Hepatic stellate cell (primary cell): Measurements from ENCODE around the gene POU2F3.

Experiments used
- DNase-seq: peaks from one replicate; pipeline ENCODE4 v3.0.0; 2011; ENCODE audit warnings: low spot score

The POU2F3 gene

GRCh38 chr11:120324932-120325810 lies 85.2 kb downstream of the POU2F3 start, which contains the start of gene TLCD5:
TSS of gene TLCD5 (plus strand) at chr11:120325299. CDS start at chr11:120327442, 2,143 bp downstream.
- DNase-seq = peak; percentile 60

- peak; percentile 54 for DNase-seq
Measured at GRCh38 chr11:120326228-120326627, 86.3 kb downstream of the POU2F3 start.

GRCh38 chr11:120326845-120327281 lies 86.9 kb downstream of the POU2F3 start:
- no peak for DNase-seq

GRCh38 chr11:120327311-120327710 lies 87.4 kb downstream of the POU2F3 start:
- no peak for DNase-seq

- DNase-seq = no peak
Measured at GRCh38 chr11:120329556-120329955, 89.6 kb downstream of the POU2F3 start.

GRCh38 chr11:120330045-120330444 lies 90.1 kb downstream of the POU2F3 start:
- DNase-seq = no peak

GRCh38 chr11:120331301-120331996 lies 91.5 kb downstream of the POU2F3 start:
- DNase-seq = peak; percentile 82

- DNase-seq = no peak
Measured at GRCh38 chr11:120332822-120333716, 93.1 kb downstream of the POU2F3 start.

GRCh38 chr11:120333801-120334200 lies 93.9 kb downstream of the POU2F3 start:
- no peak for DNase-seq

GRCh38 chr11:120334332-120334731 lies 94.4 kb downstream of the POU2F3 start:
- no peak for DNase-seq

- peak; percentile 59 for DNase-seq
Measured at GRCh38 chr11:120334894-120335462, 95.0 kb downstream of the POU2F3 start.

GRCh38 chr11:120335556-120335907 lies 95.6 kb downstream of the POU2F3 start:
- DNase-seq = no peak

- peak; percentile 95 for DNase-seq
Measured at GRCh38 chr11:120335908-120336640, 96.1 kb downstream of the POU2F3 start, which contains the start of gene ARHGEF12. TSS of gene ARHGEF12 (plus strand) at chr11:120336413. CDS start at chr11:120337244, 831 bp downstream.

GRCh38 chr11:120336641-120337354 lies 96.9 kb downstream of the POU2F3 start:
- peak; percentile 58 for DNase-seq

GRCh38 chr11:120337355-120338106 lies 97.6 kb downstream of the POU2F3 start:
- no peak for DNase-seq

- DNase-seq = no peak
Measured at GRCh38 chr11:120338107-120338933, 98.4 kb downstream of the POU2F3 start.

- DNase-seq = peak; percentile 42
Measured at GRCh38 chr11:120339394-120339890, 99.5 kb downstream of the POU2F3 start.

GRCh38 chr11:120340529-120340928 lies 100.6 kb downstream of the POU2F3 start:
- no peak for DNase-seq
